ENCODE results near the gene HTRA3.
A peak's percentile ranks its signal among the peaks of the same experiment; 100 is the strongest.

The HTRA3 gene

GRCh38 chr4:8235224-8235623, 34.3 kb upstream of the HTRA3 start:
- DNase-seq = no peak

GRCh38 chr4:8235686-8236085, 33.9 kb upstream of the HTRA3 start:
- DNase-seq = no peak

GRCh38 chr4:8236106-8236919, 33.2 kb upstream of the HTRA3 start:
- DNase-seq = no peak

- DNase-seq = no peak
Measured at GRCh38 chr4:8236920-8237195, 32.7 kb upstream of the HTRA3 start.

- DNase-seq = no peak
Measured at GRCh38 chr4:8237256-8237989, 32.1 kb upstream of the HTRA3 start.

GRCh38 chr4:8238036-8238511, 31.5 kb upstream of the HTRA3 start:
- no peak for DNase-seq

- DNase-seq = no peak
Measured at GRCh38 chr4:8238515-8239053, 31.0 kb upstream of the HTRA3 start.

- DNase-seq = no peak
Measured at GRCh38 chr4:8239226-8239625, 30.3 kb upstream of the HTRA3 start.

GRCh38 chr4:8239661-8240060, 29.9 kb upstream of the HTRA3 start:
- DNase-seq = no peak

- no peak for DNase-seq
Measured at GRCh38 chr4:8240211-8241041, 29.1 kb upstream of the HTRA3 start.

- no peak for DNase-seq
Measured at GRCh38 chr4:8241211-8241779, 28.3 kb upstream of the HTRA3 start.

GRCh38 chr4:8241895-8242696, 27.5 kb upstream of the HTRA3 start:
- DNase-seq = peak; percentile 77

GRCh38 chr4:8242782-8243560, 26.6 kb upstream of the HTRA3 start:
- no peak for DNase-seq

GRCh38 chr4:8244001-8244757, 25.4 kb upstream of the HTRA3 start:
- no peak for DNase-seq

GRCh38 chr4:8244931-8245460, 24.6 kb upstream of the HTRA3 start:
- DNase-seq = no peak

- DNase-seq = no peak
Measured at GRCh38 chr4:8245884-8246833, 23.4 kb upstream of the HTRA3 start.

GRCh38 chr4:8247047-8247930, 22.3 kb upstream of the HTRA3 start:
- DNase-seq = no peak

GRCh38 chr4:8248091-8248490, 21.5 kb upstream of the HTRA3 start:
- no peak for DNase-seq
